Kidney capillary endothelial cell (primary cell): ENCODE results near the gene TMEM255B.
"Not testable (repeated sequence)": the region's sequence is repeated elsewhere in the genome, so short reads cannot be mapped to it uniquely, and the experiment has no call there.

ENCODE experiments used
- DNase-seq: peaks from one replicate; pipeline ENCODE4 v3.0.0-alpha.2; 2018; ENCODE audit warnings: low spot score

The TMEM255B gene

GRCh38 chr13:113734826-113735125 is 24.2 kb upstream of the TMEM255B start:
- no peak for DNase-seq

- DNase-seq, result no peak
These were observed 23.8 kb upstream of the TMEM255B start for GRCh38 chr13:113735194-113735593.

GRCh38 chr13:113735750-113736149 is 23.3 kb upstream of the TMEM255B start:
- DNase-seq, result no peak

GRCh38 chr13:113736258-113736731 is 22.7 kb upstream of the TMEM255B start:
- no peak for DNase-seq

- no peak for DNase-seq
These were observed 21.2 kb upstream of the TMEM255B start for GRCh38 chr13:113737803-113738202.

- no peak for DNase-seq
These were observed 19.3 kb upstream of the TMEM255B start for GRCh38 chr13:113739527-113740285.

- no peak for DNase-seq
These were observed 18.8 kb upstream of the TMEM255B start for GRCh38 chr13:113740286-113740556.

- DNase-seq, result no peak
These were observed 18.4 kb upstream of the TMEM255B start for GRCh38 chr13:113740661-113741060.

- no peak for DNase-seq
These were observed 17.8 kb upstream of the TMEM255B start for GRCh38 chr13:113741191-113741668.

GRCh38 chr13:113742000-113742441 is 17.0 kb upstream of the TMEM255B start:
- no peak for DNase-seq

- no peak for DNase-seq
These were observed 16.4 kb upstream of the TMEM255B start for GRCh38 chr13:113742445-113743120.

GRCh38 chr13:113743366-113744195 is 15.4 kb upstream of the TMEM255B start:
- no peak for DNase-seq

- DNase-seq, result no peak
These were observed 14.6 kb upstream of the TMEM255B start for GRCh38 chr13:113744197-113745000.

- no peak for DNase-seq
These were observed 14.0 kb upstream of the TMEM255B start for GRCh38 chr13:113745059-113745458.

- DNase-seq, result not testable (repeated sequence)
These were observed 13.4 kb upstream of the TMEM255B start for GRCh38 chr13:113745500-113746142.

GRCh38 chr13:113746143-113746525 is 12.9 kb upstream of the TMEM255B start:
- no peak for DNase-seq

GRCh38 chr13:113746671-113747070 is 12.4 kb upstream of the TMEM255B start:
- DNase-seq, result no peak

GRCh38 chr13:113747291-113747833 is 11.7 kb upstream of the TMEM255B start:
- DNase-seq, result no peak

- DNase-seq, result no peak
These were observed 10.7 kb upstream of the TMEM255B start for GRCh38 chr13:113748101-113748861.

GRCh38 chr13:113748862-113749451 is 10.1 kb upstream of the TMEM255B start:
- no peak for DNase-seq
